ENCODE results near the gene ZNF366.

Gene ZNF366

DNA sequence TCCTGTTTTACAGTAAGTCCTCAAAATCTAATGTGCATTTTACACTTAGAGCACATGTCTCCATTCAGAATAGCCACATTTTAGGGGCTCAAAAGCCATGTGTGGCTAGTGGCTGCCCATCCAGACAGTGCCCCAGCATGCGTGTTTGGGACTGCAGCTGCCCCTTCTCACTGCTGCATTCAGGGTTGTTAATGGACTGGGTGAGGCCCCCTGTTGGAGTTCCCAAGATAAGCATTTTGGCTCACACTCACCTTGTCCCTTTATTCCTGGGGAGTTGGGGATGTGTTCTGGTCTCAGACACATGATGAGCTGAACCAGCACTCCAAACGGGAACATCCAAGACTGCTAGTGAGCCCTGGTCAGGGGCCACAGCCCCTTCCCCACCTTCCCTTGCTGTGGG lies 22.2 kb upstream of the ZNF366 start (continued):
- no peak for TF ChIP-seq KLF9 (tag by site-specific recombination; IDR thresholded peaks at IDR 0.05; ENCODE audit: low read depth)

DNA sequence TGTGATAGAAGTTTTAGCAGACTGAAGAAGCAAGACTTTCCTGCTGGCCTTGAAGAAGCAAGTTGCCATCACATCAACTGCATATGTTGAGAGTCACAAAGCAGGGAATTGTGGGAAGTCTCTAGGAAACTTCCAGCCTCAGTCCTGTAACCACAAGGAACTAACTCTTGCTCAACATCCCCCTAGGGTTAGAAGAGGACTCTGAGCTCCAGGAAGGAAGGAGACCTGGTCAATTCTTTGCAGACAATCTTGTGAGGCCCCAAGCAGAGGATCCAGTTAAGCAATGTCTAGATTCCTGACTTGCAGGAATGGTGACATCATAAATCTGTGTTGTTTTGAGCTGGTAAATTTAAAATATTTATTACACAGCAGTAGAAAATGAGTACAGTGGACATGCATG lies 18.6 kb upstream of the ZNF366 start:
- Histone ChIP-seq H3K4me1 (ENCODE audit: control insufficient read depth, insufficient read depth, low read length) (no peaks in the 10 kb centered on the region), H3K4me3 (ENCODE audit: low read depth, low read length) (no peak overlapping the region), H3K27ac (ENCODE audit: extremely low read depth, low read depth, low read length) (no peak overlapping the region), H3K9me3 (ENCODE audit: control insufficient read depth, insufficient read depth, low read depth, low read length) (no peaks in the 10 kb centered on the region), H3K36me3 (ENCODE audit: control insufficient read depth in 2 of 2, insufficient read depth in 1 of 2, low read length in 2 of 2) (no peaks in the 10 kb centered on the region)
- ChIA-PET CTCF (interaction anchor here (2.0 to 4.6 kb wide), 3 partner anchors 123 to 159 kb away, joined by 5 to 50 read pairs (median 14); no protein-coding TSS in a partner anchor), POLR2A (no interaction called here)
- no peak for TF ChIP-seq ZNF366 (tag by site-specific recombination; conservative IDR thresholded peaks at IDR 0.05)
- no peak for TF ChIP-seq PRDM1 (tag by site-specific recombination; IDR thresholded peaks at IDR 0.05)
- no peak for TF ChIP-seq ZFP3 (tag by site-specific recombination; IDR thresholded peaks at IDR 0.05; ENCODE audit: low read depth)
- no peak for TF ChIP-seq ZNF549 (tag by site-specific recombination; IDR thresholded peaks at IDR 0.05)
- TF ChIP-seq ZNF626 (tag by site-specific recombination; IDR thresholded peaks at IDR 0.05), result no peak
- TF ChIP-seq, protein P1, sequence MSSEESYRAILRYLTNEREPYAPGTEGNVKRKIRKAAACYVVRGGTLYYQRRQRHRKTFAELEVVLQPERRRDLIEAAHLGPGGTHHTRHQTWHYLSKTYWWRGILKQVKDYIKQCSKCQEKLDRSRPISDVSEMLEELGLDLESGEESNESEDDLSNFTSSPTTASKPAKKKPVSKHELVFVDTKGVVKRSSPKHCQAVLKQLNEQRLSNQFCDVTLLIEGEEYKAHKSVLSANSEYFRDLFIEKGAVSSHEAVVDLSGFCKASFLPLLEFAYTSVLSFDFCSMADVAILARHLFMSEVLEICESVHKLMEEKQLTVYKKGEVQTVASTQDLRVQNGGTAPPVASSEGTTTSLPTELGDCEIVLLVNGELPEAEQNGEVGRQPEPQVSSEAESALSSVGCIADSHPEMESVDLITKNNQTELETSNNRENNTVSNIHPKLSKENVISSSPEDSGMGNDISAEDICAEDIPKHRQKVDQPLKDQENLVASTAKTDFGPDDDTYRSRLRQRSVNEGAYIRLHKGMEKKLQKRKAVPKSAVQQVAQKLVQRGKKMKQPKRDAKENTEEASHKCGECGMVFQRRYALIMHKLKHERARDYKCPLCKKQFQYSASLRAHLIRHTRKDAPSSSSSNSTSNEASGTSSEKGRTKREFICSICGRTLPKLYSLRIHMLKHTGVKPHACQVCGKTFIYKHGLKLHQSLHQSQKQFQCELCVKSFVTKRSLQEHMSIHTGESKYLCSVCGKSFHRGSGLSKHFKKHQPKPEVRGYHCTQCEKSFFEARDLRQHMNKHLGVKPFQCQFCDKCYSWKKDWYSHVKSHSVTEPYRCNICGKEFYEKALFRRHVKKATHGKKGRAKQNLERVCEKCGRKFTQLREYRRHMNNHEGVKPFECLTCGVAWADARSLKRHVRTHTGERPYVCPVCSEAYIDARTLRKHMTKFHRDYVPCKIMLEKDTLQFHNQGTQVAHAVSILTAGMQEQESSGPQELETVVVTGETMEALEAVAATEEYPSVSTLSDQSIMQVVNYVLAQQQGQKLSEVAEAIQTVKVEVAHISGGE (tag by site-specific recombination; conservative IDR thresholded peaks at IDR 0.05; ENCODE audit: low read depth), result no peak
- TF ChIP-seq, protein P2, sequence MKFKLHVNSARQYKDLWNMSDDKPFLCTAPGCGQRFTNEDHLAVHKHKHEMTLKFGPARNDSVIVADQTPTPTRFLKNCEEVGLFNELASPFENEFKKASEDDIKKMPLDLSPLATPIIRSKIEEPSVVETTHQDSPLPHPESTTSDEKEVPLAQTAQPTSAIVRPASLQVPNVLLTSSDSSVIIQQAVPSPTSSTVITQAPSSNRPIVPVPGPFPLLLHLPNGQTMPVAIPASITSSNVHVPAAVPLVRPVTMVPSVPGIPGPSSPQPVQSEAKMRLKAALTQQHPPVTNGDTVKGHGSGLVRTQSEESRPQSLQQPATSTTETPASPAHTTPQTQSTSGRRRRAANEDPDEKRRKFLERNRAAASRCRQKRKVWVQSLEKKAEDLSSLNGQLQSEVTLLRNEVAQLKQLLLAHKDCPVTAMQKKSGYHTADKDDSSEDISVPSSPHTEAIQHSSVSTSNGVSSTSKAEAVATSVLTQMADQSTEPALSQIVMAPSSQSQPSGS (tag by site-specific recombination; IDR thresholded peaks at IDR 0.05; ENCODE audit: low read depth), result peak; percentile 42; the same call in 1 of the 2 replicates
- no peak for TF ChIP-seq ZNF555 (tag by site-specific recombination; conservative IDR thresholded peaks at IDR 0.05)

DNA sequence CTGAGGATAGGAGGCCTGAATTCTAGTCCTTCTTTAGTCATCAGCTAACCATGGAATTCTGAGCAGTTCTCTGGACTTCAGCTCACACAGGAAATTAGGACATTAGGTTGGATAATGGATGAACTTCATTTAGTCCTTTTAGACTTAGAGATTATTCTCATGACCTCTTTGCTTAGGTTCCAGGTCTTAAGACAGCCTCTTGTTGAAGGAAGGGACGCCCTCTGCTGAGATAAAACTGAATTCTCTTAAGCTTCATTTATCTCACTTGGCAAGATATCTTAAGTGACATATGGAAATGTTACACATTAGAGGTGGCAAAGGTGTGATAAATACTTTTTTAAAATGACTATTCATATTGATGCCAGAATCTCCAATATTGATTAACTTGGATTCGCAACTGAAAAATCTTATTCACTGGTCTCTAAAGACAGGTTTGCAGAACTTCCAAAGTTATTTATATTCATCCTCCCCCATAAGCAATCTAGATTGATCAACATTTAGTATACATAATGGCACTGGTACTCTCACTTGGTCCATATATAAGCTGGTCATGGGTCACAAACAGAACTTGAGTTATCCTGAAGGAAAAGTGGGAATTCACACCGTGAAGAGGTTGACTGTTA lies 16.9 kb upstream of the ZNF366 start:
- H3K9me3 ChIP-seq (ENCODE audit: control insufficient read depth, insufficient read depth, low read depth, low read length), result no peaks in the 10 kb centered on the region
- TF ChIP-seq ZNF654 (tag by site-specific recombination; IDR thresholded peaks at IDR 0.05; ENCODE audit: low read depth) (peak; percentile 66), ZNF560 (tag by site-specific recombination; IDR thresholded peaks at IDR 0.05; ENCODE audit: borderline replicate concordance) (no peak)
- ChIA-PET CTCF (interaction anchor here (0.5 to 4.6 kb wide), 24 partner anchors 9 to 750 kb away, joined by 3 to 50 read pairs (median 4); no protein-coding TSS in a partner anchor), POLR2A (interaction anchor here (0.8 to 1.2 kb wide), 2 partner anchors 157 to 204 kb away, joined by 3 read pairs; partner anchors contain the start of genes MRPS27 and PTCD2)
- no peak overlapping the region for H3K4me3 ChIP-seq (ENCODE audit: low read depth, low read length)
- no peaks in the 10 kb centered on the region for H3K36me3 ChIP-seq (ENCODE audit: control insufficient read depth in 2 of 2, insufficient read depth in 1 of 2, low read length in 2 of 2)
- H3K4me1 ChIP-seq (ENCODE audit: control insufficient read depth, insufficient read depth, low read length), result no peaks in the 10 kb centered on the region
- no peak overlapping the region for H3K27ac ChIP-seq (ENCODE audit: extremely low read depth, low read depth, low read length)

DNA sequence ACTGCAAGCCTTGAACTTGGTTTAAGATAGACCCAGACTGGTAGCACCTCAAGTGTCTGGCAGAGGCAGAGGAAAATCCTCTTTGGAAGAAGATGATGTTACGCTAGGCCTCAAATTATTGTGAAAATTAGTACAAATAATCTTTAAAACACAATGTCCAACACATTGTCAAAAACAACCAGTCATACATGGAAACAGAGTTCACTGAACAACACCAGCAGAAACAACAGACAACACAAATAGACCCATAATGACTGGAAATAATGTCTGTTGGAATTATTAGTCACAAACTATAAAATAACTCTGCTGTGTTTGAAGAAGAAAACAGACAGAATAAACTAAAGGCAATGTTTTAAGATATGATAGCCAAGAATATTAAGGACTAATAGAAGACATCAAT lies 15.4 kb upstream of the ZNF366 start:
- Histone ChIP-seq H3K4me1 (ENCODE audit: control insufficient read depth, insufficient read depth, low read length) (no peaks in the 10 kb centered on the region), H3K9me3 (ENCODE audit: control insufficient read depth, insufficient read depth, low read depth, low read length) (no peaks in the 10 kb centered on the region), H3K27ac (ENCODE audit: extremely low read depth, low read depth, low read length) (no peak overlapping the region), H3K4me3 (ENCODE audit: low read depth, low read length) (no peak overlapping the region), H3K36me3 (ENCODE audit: control insufficient read depth in 2 of 2, insufficient read depth in 1 of 2, low read length in 2 of 2) (no peaks in the 10 kb centered on the region)
- CTCF ChIA-PET, result interaction anchor here (2.4 to 4.6 kb wide), 2 partner anchors 9 to 156 kb away, joined by 14 to 50 read pairs; no protein-coding TSS in a partner anchor
- POLR2A ChIA-PET, result no interaction called here
- TF ChIP-seq, protein P3, sequence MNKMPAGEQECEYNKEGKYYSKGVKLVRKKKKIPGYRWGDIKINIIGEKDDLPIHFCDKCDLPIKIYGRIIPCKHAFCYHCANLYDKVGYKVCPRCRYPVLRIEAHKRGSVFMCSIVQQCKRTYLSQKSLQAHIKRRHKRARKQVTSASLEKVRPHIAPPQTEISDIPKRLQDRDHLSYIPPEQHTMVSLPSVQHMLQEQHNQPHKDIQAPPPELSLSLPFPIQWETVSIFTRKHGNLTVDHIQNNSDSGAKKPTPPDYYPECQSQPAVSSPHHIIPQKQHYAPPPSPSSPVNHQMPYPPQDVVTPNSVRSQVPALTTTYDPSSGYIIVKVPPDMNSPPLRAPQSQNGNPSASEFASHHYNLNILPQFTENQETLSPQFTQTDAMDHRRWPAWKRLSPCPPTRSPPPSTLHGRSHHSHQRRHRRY (tag by site-specific recombination; IDR thresholded peaks at IDR 0.05), result no peak
- no peak for TF ChIP-seq ZNF335 (tag by site-specific recombination; conservative IDR thresholded peaks at IDR 0.05)
- TF ChIP-seq, protein P4, sequence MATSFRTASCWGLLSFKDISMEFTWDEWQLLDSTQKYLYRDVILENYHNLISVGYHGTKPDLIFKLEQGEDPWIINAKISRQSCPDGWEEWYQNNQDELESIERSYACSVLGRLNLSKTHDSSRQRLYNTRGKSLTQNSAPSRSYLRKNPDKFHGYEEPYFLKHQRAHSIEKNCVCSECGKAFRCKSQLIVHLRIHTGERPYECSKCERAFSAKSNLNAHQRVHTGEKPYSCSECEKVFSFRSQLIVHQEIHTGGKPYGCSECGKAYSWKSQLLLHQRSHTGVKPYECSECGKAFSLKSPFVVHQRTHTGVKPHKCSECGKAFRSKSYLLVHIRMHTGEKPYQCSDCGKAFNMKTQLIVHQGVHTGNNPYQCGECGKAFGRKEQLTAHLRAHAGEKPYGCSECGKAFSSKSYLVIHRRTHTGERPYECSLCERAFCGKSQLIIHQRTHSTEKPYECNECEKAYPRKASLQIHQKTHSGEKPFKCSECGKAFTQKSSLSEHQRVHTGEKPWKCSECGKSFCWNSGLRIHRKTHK (tag by site-specific recombination; IDR thresholded peaks at IDR 0.05), result peak; percentile 72
- TF ChIP-seq SETDB1 (IDR thresholded peaks at IDR 0.05; ENCODE audit: insufficient read length, low read length), result peak; percentile 24
- no peak for TF ChIP-seq ZNF221 (tag by site-specific recombination; IDR thresholded peaks at IDR 0.05; ENCODE audit: borderline replicate concordance)
- TF ChIP-seq, protein P5, sequence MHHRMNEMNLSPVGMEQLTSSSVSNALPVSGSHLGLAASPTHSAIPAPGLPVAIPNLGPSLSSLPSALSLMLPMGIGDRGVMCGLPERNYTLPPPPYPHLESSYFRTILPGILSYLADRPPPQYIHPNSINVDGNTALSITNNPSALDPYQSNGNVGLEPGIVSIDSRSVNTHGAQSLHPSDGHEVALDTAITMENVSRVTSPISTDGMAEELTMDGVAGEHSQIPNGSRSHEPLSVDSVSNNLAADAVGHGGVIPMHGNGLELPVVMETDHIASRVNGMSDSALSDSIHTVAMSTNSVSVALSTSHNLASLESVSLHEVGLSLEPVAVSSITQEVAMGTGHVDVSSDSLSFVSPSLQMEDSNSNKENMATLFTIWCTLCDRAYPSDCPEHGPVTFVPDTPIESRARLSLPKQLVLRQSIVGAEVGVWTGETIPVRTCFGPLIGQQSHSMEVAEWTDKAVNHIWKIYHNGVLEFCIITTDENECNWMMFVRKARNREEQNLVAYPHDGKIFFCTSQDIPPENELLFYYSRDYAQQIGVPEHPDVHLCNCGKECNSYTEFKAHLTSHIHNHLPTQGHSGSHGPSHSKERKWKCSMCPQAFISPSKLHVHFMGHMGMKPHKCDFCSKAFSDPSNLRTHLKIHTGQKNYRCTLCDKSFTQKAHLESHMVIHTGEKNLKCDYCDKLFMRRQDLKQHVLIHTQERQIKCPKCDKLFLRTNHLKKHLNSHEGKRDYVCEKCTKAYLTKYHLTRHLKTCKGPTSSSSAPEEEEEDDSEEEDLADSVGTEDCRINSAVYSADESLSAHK (tag by site-specific recombination; IDR thresholded peaks at IDR 0.05), result no peak
- no peak for TF ChIP-seq KLF8 (tag by site-specific recombination; IDR thresholded peaks at IDR 0.05)
- TF ChIP-seq YY2 (tag by site-specific recombination; IDR thresholded peaks at IDR 0.05), result no peak
